Measurements from ENCODE around the gene GATB.
A peak's percentile ranks its signal among the peaks of the same experiment; 100 is the strongest.

GATB gene

GRCh38 chr4:151729731-151730559, 30.9 kb downstream of the GATB start:
- no peak for DNase-seq (ENCODE audit: low spot score)

DNA sequence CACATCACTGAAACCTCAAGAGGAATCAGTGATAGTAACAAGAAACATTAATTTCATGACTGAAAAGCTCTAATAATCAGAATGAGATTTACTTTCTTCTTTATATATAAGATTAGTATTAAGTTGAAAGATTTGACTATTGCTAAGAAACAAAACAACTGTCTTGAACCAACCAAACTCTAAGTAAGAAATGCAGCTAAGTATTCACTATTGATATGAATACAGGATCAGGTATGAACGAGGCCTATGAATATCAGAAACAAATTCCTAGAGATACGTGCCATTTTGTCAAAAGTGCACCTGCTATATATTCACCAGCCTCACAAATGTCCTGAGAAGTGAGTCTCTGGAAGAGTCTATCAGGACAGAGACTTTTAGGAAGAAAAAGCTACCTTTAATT, 32.1 kb downstream of the GATB start:
- no peak for DNase-seq (ENCODE audit: low spot score)

DNA sequence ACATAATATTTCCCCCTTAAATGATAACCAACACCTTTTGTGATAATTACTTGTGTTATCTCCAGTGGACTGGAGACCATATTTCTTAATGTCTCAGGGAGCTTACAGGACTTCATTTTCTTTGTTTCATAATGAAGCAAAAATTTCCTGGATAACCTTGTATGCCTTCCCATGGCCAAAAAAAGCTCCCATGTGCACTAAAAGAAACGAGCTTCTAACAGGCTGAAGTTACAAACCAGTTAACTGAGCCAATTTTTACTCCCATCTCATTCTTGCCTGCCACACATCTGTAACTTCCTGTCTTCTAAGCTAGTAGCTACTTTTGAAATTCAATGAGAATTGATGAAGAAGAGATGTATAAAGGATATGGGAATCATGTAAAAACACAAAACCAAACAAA, 32.8 kb downstream of the GATB start:
- no peak for DNase-seq (ENCODE audit: low spot score)

GRCh38 chr4:151727365-151727764, 33.4 kb downstream of the GATB start:
- no peak for DNase-seq (ENCODE audit: low spot score)

DNA sequence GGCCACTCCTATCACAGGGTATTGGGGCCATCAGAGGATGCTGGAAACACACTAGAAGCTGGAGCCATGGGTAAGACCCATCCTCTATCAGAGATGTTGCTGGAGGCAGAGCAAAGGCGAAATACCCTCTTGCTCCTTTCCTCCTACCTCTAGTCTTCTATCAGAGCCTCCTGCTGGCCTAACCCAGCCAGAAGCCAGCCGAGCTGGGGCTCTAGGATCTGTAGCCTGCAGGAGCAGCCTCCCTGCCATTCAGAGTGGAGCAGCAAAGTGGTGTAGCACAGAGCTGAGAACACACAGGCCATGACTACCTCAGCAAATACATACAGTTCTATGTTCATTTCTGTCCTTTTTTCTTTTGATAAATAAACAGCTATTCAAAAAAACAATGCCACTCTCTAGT, 35.7 kb downstream of the GATB start:
- no peak for DNase-seq (ENCODE audit: low spot score)

GRCh38 chr4:151721916-151722315, 38.9 kb downstream of the GATB start:
- no peak for DNase-seq (ENCODE audit: low spot score)

GRCh38 chr4:151721466-151721865, 39.3 kb downstream of the GATB start:
- no peak for DNase-seq (ENCODE audit: low spot score)

DNA sequence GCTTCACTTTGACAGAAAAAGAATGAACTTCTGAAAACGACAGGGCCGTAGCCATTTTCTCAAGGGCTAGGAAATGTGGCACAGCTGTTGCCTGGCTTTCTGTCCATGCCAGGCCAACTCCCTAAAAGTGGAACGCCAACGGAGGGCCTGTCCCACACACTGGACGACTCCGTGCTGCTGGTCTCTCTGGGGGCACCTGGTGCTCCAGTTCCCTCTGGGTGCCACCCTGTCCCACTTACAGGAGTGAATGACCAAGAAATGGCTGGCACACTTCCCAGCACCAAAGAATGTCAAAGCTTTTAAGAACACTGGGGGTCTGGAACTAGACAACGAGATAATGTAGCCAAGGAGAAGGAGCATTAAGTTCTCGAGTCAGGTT, 40.9 kb downstream of the GATB start:
- DNase-seq (ENCODE audit: low spot score) = no peak

DNA sequence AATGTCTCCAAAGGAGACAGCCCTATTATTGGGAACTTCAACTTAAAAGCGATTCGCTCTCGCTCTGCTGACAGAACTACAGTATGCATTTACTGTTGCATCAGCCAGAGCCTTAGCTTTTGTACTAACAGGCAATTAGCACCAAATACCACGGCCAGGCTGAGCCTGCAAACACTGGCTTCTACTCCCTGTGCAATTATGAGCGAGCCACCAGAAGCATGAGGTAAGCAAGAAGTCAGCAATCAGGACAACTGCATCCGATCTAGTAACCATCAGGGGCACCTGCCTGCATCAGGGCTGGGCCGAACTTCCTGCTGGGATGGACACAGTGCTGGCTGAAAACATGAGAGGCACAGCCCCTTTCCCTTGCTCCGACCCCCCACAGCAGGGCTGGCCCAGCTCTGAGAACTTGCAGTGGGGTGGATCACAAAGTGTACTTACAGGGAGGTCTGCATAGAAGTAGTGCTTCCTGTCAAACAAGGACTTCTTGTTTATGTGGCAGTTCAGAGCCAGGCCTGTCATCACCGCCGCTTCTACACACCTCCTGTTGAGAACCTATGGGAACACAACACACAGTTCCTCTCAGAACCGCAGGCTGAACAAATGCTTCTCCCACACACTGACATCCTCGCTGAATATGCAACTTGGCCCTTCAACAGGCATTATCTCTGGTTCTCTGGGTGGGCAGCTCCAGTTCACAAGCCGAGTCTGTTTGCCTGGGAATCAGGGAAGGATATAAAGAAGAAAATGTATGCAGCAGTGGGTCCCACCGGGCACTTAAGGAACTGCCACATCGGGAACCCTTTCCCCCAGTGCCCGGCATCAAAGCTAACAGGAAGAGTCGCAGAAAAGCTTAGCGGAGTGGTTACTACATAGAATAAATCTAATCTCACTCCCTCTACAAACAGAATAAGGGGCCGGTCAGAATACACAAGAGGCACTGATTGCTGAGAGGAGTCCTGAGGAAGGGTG, 41.5 kb downstream of the GATB start:
- DNase-seq (ENCODE audit: low spot score) = no peak

DNA sequence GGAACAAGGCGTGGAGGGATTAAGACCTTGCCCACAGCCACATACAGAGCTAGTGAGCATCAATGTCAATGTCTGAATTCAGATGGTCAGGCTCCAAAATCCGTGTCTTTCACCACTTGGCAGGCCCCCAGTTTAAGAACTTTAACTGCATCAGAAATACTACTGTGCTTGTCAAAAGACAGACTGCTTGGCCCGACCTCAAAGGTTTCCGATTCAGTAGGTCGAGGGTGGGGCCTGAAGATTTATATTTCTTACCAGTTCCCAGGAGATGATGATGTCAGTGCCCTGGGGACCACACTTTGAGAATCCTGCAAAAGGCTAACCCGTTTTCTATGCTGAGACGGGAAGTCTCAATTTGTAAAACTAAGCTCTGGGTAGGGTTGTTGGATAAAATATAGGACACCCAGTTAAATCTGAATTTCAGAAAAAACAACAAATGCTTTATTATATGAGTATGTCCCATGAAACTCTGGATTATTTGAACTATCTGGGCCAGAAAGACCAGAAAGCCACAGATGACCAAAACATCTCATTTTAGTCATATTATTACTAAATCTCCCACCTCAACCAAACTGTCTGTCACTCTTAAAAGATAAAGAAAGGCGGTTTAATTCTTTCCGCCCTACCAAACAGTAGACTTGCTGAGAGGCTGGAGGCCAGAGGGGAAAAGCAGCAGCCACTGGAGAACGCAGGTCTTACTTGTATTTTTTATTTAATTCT, 42.7 kb downstream of the GATB start:
- DNase-seq (ENCODE audit: low spot score) = peak; percentile 54

- DNase-seq (ENCODE audit: low spot score) = peak; percentile 95
Observed at GRCh38 chr4:151717314-151717713, 43.5 kb downstream of the GATB start.

DNA sequence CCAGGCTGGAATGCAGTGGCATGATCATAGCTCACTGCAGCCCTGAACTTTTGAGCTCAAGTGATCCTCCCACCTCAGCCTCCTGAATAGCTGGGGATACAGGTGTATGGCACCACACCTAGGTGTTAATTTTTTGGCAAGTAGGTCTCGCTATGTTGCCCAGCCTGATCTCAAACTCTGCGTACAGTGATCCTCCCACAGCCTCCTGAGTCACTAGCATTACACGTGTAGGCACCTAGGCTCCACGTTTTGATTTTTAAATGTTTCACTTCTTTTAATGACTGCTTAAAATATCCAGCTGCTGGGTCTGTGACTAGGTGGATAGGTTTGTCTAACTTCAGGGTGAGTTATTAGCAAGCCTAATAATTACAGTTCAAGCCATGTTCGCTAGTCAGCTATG, 44.5 kb downstream of the GATB start:
- no peak for DNase-seq (ENCODE audit: low spot score)

- DNase-seq (ENCODE audit: low spot score) = no peak
Observed at GRCh38 chr4:151715881-151716280, 44.9 kb downstream of the GATB start.

DNA sequence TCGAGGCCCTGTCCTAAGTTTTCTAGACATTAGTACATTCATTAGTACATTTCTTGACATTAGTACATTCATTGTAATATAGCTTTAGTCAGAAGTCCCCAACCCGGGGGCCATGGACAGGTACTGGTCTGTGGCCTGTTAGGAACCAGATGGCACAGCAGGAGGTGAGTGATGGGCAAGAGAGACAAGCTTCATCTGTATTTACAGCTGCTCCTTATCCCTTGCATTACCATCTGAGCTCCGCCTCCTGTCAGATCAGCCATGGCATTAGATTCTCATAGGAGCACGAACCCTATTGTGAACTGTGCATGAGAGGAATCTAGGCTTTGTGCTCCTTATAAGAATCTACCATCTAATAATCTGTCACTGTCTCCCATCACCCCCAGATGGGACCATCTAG, 48.0 kb downstream of the GATB start:
- no peak for DNase-seq (ENCODE audit: low spot score)

DNA sequence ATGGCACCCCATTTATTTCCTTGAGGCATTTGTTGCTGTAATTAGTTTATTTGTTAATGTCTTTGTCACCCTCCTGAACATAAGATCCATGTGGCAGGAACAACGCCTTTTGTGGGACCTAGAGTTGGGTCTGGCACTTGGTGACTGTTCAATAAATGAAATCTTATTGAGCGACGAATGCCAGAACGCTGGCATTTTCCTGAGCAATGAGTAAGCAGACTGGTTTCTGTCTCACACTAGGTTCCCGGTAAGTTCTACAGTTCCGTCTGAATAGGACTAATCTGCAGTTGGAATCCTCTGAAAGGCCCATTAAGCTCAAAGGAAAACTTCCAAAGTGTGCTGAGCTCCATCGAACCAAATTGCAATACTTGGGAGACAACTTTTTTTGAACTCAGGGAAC, 49.2 kb downstream of the GATB start:
- no peak for DNase-seq (ENCODE audit: low spot score)

DNA sequence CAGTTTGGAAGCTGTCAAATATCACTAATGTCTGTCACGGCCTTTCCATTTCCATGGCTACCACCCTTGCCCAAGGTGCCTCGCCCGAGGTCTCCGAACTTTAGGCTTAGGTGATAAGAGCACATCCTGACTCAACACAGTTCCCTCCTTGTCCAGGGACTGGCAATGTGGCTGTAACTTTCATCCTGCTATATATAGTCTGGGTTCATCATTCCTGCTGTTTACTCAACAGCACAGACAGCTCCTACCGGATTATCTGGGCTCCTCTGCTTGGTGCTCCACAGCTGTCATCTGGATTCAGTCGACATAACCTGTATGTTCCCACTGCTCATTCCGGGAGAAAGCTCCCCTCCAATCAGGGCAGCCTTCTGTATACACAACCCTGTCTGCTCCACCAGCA, 51.2 kb downstream of the GATB start:
- DNase-seq (ENCODE audit: low spot score) = no peak

- no peak for DNase-seq (ENCODE audit: low spot score)
Observed at GRCh38 chr4:151709071-151709470, 51.7 kb downstream of the GATB start.

GRCh38 chr4:151708100-151708499, 52.7 kb downstream of the GATB start:
- DNase-seq (ENCODE audit: low spot score) = no peak

- no peak for DNase-seq (ENCODE audit: low spot score)
Observed at GRCh38 chr4:151703401-151703800, 57.4 kb downstream of the GATB start.

DNA sequence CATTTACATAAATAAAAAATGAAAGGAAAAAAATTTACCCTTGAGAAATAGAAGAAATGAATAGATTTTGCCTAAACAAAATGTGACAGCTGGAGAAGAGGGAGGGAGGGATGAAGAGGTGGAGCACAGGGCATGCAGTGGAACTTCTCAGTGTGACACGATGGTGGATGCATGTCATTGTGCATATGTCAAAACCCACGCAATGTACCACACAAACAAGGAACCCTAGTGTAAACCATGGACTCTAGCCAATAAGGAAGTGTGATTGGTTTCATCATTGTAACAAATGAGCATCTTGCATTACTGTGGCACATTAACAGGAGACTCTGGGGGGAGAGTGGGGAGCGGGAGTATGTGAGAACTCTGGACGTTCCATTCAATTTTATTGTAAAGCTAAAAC, 58.6 kb downstream of the GATB start:
- no peak for DNase-seq (ENCODE audit: low spot score)

DNA sequence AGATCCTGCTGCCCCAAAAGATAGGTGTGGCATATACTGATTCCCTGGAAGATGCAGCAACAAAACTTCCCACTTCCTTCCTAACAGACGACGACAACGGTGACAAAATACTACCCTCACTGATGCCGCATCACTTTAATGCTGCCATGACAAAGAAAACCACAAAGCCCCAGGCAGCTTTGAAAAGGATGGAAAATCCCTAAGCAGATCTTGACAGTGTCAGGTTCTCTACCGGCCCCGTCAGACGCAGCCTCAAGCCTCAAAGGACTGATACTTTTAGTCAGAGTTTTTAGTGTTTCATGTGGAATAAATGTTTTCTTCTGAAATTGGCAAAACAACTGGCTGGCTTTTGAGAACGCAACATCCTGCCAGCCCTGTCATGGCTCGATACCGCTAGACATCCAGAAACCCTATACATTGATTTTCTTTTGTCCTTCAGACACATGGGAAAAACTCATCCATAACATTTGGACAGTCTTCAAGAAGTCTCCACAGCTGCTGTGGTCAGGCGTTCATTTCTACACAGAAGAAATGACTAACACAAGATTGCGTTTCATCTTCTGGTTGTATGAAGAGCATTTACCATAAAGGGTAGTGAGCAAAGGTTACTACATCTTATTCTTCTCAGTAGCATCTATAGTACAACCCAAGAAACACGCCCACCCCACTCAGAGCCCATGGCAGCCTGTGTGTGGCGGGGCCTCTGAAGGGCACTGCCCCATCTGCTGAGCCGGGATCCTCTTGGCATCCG, 60.1 kb downstream of the GATB start:
- no peak for DNase-seq (ENCODE audit: low spot score)

- DNase-seq (ENCODE audit: low spot score) = no peak
Observed at GRCh38 chr4:151698213-151698612, 62.6 kb downstream of the GATB start.
